NCI-H146 treated with DMSO at 0.1 percent for 48 hours (cell line): ENCODE measurements around the gene TNXB.

ENCODE experiments used
- DNase-seq: peaks from one replicate; lab custom pipeline; 2025; ENCODE audit not compliant: unreplicated experiment; lab: John Stamatoyannopoulos, UW

Gene TNXB, protein sequence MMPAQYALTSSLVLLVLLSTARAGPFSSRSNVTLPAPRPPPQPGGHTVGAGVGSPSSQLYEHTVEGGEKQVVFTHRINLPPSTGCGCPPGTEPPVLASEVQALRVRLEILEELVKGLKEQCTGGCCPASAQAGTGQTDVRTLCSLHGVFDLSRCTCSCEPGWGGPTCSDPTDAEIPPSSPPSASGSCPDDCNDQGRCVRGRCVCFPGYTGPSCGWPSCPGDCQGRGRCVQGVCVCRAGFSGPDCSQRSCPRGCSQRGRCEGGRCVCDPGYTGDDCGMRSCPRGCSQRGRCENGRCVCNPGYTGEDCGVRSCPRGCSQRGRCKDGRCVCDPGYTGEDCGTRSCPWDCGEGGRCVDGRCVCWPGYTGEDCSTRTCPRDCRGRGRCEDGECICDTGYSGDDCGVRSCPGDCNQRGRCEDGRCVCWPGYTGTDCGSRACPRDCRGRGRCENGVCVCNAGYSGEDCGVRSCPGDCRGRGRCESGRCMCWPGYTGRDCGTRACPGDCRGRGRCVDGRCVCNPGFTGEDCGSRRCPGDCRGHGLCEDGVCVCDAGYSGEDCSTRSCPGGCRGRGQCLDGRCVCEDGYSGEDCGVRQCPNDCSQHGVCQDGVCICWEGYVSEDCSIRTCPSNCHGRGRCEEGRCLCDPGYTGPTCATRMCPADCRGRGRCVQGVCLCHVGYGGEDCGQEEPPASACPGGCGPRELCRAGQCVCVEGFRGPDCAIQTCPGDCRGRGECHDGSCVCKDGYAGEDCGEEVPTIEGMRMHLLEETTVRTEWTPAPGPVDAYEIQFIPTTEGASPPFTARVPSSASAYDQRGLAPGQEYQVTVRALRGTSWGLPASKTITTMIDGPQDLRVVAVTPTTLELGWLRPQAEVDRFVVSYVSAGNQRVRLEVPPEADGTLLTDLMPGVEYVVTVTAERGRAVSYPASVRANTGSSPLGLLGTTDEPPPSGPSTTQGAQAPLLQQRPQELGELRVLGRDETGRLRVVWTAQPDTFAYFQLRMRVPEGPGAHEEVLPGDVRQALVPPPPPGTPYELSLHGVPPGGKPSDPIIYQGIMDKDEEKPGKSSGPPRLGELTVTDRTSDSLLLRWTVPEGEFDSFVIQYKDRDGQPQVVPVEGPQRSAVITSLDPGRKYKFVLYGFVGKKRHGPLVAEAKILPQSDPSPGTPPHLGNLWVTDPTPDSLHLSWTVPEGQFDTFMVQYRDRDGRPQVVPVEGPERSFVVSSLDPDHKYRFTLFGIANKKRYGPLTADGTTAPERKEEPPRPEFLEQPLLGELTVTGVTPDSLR (N-terminal part only)

DNA sequence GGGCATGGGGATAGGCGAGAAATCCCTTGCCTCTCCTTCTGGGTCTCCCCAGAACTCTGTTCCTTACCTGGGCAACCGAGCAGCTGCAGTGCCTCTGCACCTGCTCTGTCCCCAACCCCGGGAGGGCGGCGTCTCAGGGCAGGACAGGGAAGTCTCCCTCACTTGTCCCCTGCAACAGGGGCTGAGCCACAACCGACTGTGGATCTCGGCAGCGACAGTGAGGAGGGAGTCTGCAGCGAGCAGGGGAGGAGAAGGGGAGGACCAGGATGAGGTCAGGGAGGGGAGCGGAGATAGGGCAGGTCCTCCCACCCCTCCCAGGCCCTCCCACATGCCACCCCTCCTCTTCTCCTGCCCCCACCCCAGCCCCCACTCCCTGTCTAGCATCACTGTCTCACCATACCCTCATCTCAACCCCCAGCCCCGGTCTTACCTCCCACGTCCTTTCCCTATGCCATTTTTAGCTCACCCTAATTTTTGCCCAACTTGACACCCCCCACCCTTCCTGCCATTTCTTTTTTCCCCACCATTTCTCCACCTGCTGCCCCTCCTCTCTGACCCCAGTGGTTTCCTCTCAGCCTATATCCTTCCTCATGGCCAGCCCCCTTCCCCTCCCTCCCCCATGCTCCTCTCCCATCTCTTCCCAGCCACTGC, at the start of gene TNXB:
Gene TNXB, minus strand, starts transcription at position 225 of the 651 bp plus-strand sequence. CDS start 11,140 bp downstream, outside the sequence.
- no peak for DNase-seq

DNA sequence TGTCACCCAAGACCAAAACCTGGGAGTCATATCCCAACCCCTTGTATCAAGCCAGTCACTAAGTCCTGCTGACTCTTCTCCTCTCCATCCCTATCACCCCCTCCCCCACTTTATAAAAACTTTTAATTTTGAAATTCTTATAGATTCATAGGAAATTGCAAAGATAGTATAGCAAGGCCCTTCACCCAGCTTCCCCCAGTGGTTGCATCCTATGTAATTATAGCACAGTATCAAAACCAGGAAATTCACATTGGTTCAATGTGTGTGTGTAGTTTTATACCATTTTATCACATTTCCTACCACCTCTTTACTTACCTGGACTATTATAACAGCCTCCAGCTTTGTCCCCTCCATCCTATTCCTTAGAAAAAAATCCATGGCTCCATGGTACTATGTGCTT, 48.9 kb upstream of the TNXB start:
- no peak for DNase-seq

DNA sequence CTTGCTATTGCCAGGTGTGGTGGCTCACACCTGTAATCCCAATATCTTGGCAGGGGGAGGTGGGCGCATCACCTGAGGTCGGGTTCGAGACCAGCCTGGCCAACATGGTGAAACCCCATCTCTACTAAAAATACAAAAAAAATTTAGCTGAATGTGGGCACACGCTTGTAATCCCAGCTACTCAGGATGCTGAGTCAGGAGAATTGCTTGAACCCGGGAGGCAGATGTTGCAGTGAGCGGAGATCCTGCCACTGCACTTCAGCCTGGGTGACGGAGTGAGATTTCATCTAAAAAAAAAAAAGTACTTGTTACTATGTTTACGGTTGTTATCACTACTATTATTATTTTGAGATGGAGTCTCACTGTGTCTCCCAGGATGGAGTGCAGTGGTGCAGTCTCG, 47.8 kb upstream of the TNXB start:
- no peak for DNase-seq

DNA sequence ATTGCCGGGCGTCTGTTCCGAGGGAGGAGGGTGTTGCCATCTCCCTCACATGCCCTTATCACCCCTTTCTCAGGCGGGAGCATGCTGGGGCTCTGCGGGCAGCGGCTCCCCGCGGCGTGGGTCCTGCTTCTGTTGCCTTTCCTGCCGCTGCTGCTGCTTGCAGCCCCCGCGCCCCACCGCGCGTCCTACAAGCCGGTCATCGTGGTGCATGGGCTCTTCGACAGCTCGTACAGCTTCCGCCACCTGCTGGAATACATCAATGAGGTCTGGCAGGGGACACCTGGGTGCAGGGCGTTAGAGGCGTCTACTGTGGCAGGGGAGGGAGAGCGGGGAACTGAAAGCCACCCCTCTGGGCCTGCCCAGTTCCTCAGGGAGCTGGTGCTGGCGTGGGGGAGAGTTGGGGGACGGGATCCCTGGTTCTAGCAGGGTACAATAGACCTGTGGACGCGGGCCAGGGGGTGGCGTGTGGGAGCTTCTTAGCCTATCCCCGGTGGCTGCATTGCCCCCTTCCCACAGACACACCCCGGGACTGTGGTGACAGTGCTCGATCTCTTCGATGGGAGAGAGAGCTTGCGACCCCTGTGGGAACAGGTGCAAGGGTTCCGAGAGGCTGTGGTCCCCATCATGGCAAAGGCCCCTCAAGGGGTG, 45.5 kb upstream of the TNXB start:
- peak; percentile 68 for DNase-seq

DNA sequence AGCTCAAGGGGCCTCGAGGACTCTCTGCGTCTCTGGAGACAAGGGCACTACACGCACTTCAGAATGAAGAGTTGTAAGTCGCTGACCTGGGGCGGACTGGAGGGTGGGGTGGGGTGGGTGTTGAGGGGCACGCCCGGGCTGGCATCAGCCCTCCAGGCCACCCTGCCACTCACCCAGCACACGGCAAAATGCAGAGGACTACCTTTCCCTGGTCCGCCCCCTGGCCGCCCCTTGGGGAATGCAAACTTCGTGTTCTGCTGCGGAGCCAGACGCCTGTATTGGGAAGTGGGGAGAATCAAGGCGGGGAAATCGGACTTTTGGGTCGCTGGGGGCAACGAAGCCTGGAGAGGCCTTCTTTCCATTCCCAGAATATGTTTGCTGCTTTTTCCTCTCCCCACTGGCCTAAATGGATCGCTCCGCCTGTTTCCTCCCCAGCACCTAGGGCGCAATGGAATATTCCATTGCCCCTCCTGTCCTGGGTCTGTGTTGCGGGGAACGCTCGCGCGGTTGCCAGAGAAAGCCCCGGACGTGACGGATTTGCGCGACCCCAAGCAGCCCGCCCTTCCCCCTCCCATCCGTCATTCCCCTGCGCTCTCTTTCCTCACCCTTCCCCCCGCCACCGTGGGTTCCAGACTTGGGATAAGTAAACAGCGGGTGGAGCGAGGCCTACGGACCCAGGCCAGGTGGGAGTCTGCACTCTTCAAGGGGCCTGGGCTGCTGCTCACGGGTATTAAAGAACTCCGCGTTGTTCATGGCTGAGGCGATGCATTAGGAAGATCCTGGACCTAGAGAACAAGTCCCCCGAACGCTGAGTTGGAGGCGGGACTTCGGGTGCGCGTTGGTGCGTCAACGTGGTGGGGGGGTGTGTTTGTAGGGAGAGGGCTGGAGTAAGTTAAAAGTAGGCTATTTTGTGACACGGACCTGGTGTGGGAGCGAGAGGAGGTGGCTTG, 44.7 kb upstream of the TNXB start, which contains the start of gene PPT2:
Gene PPT2, plus strand, starts transcription at position 578 of the 950 bp plus-strand sequence. CDS start 454 bp downstream, outside the sequence.
- DNase-seq = peak; percentile 58

DNA sequence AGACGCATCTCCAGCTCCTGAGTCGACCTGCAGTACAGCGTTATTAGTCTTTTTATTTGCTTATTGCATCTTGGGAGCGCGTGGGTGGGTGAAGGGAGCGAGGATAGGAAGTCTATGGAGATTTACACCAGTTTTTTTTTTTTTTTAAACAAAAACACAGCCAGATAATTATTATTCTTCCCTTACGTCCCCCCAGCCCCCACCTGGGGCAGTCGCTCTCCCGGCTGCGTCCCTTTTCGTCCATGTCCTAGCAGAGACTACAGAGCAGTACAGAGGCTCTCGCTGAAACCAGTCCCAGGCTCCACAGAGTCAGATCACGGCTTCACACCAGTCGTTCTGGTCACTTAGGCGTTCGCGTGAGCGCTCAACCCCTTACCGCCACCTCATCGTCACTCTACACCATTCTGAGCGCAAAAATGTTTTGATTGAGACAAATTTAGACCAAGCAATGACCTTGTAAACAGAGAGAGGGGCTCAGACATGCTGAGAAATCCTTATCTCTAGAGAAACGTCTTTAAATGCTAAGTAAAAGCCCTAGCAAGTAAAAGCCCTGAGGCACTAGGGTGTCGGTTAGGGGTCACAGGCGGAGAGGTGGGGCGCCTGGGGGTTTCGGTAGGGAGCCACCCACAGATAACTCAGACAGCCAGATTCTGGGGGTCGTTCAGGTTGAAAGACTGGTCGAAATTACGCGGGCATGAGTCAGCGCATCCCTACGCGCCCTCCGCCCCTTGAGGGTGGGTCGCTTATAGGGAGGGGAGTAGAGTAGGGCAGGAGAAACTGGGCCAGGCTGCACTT, 43.8 kb upstream of the TNXB start:
- DNase-seq = no peak

DNA sequence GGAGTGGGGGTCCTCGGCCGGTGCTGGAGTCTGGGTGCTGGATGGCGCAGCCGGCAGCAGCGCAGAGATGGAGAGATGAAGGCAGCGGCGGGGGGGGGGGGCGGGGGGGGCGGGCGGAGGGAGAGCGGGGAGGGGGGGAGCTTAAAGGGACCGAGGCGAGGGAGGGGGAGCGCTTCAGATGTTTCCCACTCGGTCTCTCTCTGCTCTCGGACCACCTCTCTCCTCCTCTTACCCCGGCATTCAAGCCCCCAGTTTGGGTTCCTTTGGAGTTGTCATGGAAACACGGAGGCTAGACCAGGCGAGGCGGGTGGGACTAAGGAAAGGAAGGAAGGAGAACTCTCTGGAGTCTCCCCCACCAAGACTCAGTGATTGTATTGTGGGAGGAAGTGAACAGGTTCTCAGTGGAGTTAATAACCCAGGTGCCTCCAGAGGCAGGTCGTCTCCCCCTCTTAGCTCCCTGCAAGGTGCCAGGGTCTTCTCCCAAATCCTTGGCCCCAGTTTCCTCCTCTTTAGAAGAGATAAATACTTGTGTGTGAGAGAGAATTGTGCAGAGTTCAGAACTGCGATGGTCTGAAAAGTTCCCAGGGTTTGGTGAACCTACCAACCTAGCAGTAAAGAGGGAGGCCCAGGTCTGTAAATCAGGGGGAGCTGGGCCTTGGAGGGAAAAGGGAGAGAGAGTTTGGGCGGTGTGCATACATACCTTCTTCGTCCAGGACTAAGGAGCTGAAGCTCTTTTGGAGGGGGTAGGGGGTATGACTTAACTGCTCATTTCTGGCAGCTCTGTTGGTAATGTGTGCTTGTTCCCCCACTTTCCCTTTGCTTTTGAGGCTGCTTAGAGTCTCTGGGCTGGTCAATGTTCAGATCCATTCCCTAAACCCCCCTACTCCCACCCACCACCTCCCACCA, 43.0 kb upstream of the TNXB start, which contains the start of gene PRRT1:
Gene PRRT1, minus strand, starts transcription at position 77 of the 906 bp plus-strand sequence. CDS start 112 bp downstream, outside the sequence.
- DNase-seq = no peak

DNA sequence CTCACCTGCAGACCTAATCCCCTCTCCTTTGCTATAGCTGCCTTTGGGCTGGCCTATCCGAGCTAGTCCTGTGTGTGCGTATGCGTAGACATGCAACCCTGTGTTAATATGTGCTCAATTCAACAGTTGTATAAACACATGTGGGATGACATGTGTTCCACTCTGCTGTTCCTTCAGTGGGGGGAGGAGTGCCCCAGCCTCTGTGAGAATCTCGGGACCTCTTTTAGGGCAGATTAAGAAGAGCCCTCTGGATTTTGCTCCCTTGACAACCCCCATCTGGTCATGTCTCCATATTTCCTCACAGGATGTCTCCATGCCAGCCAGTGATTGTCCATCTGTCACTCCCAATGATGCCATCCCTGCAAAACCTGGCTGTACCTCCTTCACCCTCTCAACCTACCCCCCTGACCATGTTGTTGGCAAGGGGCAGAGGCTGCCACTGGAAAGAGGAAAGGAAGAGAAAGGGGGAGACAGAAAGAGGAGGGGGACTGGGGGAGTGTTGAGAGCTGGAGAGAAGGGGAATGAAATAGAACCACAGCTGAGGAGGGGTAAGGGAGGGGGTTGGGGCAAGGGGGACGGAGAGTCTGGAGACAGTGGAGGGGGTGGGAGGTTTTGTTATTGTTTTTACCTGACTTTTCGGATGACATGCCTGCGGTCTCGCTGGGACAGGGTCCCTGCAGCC, 42.2 kb upstream of the TNXB start:
- no peak for DNase-seq

DNA sequence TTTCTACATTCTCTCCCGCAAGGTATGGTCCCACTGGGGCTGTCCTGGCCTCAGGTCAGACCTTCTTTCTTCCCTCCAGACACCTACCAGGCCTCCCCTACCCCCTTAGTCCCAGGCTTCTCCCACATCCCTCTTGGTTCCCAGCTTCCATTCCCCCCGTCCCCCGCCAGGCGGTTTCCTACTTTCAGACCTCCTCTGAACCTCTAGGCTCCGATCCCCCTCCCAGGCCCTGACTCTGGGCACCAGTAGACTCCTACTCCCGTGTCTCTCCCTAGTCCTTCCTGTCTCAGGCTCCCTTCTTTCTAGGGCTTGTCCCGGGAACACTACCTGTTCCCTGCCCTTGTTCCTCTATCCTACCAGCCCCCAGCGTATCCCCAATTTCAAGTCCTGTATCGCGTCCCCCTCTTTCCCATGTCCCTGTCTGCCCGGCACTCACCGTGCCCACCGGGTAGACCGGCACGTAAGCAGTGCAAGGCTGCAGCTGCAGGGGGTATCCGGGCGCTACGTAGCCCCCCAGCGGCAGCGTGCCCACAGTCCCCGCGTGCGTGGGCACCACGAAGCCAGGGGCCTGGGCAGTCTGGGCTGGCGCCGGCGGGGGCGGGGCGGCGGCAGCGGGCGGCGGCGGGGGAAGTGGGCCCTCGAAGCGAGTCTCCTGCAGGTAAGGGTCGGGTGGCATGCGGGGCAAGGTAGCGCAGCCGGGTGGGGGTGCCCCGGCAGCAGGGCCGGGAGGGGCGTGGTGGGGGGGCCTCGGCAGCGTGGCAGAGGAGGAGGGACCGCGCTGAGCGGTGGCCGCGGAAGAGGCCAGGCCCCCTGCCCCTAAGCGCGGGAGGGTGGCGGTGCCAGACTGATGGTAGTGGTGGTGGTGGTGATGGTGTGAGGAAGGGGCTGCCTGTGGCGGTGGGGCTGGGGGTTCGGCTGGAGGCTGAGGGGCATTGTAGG, 41.1 kb upstream of the TNXB start:
- no peak for DNase-seq

DNA sequence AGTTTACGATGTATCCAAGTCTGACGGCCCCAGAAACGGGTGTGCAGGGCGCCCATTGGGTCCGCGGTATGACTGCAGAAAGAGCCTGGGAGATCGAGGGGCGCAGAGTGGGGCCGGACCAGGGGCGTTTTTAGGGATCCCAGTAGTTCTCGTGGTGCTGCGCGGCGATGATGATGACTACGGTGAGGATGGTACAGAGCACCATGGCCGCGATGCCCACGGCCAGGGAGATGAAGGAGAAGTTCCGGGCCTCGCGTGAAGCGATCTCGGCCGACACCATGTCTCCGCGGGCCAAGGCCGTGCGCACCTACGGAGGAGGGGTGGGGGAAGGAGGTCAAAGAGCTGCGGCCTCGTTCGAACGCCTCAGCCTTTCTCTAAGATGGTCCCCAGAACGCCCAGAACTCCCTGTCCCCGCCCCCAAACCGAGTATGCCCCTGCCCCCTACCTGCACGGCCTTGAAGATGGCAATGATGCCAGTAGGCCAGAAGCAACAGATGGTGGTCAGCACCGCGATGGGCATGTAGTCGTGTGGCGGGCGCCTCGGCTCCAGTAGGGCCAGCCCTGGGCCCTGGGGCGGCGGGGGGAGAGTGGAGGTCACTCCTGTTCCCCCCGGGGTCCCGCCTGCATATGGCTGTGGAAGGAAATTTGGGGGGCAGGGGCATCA, 40.1 kb upstream of the TNXB start:
- no peak for DNase-seq

DNA sequence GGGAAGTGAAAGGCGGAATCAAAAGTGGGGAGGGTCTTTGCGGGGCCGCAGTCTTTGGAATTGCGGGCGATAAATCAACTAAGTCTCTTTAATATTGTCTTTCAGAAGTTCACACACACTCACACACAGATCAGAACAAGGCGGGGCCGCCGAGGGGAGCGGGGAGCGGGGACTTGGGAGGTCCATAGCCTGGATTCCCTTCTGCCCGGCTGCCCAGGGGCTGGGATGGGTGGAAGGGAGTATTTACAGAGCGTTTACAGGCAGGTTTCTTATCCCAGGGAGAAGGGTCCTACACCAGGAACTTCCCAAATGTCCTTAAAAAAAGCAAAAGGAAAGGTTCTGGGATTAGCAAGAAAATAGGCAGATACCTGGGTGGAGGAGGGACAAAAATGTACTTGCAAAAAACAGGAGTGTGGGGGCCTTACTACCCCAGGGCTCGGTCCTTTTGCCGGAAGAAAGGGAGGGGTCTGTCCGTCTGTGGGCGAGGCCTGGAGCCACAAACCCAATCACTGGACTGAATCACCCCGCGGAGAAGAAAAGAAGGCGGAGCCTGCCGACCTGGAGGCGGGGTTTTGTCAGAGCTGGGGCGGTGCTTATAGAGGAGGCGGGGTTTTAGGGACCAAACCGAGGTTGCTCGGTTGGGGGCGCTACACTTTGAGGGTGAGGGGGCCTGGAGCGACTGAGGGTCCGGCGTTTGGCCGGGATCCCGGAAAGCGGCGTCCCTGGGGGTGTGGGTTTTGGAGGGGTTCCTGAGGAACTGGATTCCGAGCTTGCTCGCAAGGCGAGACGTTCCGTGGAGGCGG, 39.4 kb upstream of the TNXB start:
- peak; percentile 29 for DNase-seq

DNA sequence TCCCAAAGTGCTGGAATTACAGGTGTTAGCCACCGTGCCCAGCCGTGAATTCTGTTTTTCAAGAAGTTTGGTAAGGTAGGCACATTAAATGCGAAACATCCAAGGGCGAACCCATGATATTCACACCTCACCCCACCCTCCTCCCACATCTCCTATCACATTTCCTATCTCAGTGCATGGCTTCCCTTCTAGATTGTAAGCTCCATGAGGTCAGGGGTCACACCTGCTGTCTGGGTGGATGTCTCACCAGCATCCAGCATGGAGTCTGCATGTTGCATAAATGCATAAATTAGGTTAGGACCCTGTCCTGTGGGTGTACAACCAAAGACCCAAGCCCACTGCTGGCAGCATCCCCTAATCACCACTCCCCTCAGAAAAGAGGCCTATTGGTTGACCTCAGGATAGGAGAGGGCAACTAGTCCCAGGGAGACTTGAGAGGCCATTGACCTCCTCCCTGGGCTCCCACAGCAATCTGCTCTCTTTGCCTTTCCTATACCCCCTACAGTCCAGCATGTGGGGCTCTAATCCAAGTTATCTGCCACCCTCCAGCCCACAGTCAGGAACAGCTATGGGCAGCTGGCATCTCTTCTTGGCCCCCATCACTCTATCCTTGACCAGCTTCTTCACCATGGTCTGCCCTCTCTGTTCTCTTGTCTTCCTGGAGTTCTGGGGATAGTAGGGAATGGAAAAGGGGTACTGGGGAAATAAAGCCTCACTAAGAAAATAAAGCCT, 38.4 kb upstream of the TNXB start:
- DNase-seq = no peak

DNA sequence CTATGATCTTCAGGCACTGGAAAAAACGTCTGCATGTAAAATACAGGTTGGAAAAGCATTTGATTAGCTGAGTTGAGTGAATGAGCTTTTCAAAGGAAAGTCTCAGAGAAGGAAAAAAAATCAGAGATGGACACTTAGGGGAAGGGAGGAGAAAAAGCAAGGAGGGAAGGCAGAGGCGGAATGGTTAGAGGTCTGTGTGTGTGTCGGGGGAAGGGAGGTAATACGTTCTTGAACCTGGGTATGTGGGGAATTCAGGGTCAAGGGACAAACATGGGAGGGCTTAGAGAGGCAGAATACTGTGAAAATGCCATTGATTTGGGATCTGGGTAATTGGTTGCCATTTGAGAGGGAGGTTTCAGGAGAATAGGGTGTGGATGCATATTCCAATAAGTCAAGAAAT, 37.5 kb upstream of the TNXB start:
- DNase-seq = no peak
